Thyroid gland (tissue), 4 donors: Measurements from ENCODE around the gene LRCH1. TPM values are rescaled to one million over a fixed set of nuclear protein-coding genes. Genes with fewer than 3 reads are reported as not detected.

Source experiments
- DNase-seq, 2 donors: peaks; one replicate each; pipeline ENCODE4 v3.0.0-alpha.2; 2019
- H3K27ac ChIP-seq, 3 donors: fragments of 200-600 bp; sonication (generic); 1 replicate in 2 of 3; 2 replicates in 1 of 3; pipeline ENCODE4 v1.5.1; 2016 to 2019; ENCODE audit warnings: mild to moderate bottlenecking in 1 of 3, moderate library complexity in 1 of 3
- H3K27me3 ChIP-seq: fragments of 200-600 bp; sonication (generic); one replicate; pipeline ENCODE4 v1.5.1; 2019
- H3K36me3 ChIP-seq, 2 donors: fragments of 200-600 bp; sonication (generic); one replicate each; pipeline ENCODE4 v1.5.1; 2016 to 2019
- H3K4me1 ChIP-seq, 2 donors: fragments of 200-600 bp; sonication (generic); one replicate each; pipeline ENCODE4 v1.5.1; 2017 to 2019
- H3K4me3 ChIP-seq, 3 donors: fragments of 200-600 bp; sonication (generic); replicated peaks in 1 of 3; 1 replicate in 2 of 3; 2 replicates in 1 of 3; pipeline ENCODE4 v1.5.1; 2016; ENCODE audit warnings: mild to moderate bottlenecking in 1 of 3
- H3K9me3 ChIP-seq: fragments of 200-600 bp; sonication (generic); one replicate; pipeline ENCODE4 v1.5.1; 2017
- POLR2A ChIP-seq, 2 donors: fragments of 450-650 bp; IDR thresholded peaks; one replicate each; pipeline ENCODE4 v1.6.1; 2017; ENCODE audit warnings: antibody characterized with exemption in 2 of 2, mild to moderate bottlenecking in 2 of 2, moderate library complexity in 1 of 2
- WGBS, 2 donors: methylation state at CpG; one replicate each; pipeline ENCODE4 v1.1.5; 2017; 5-methylcytosine and 5-hydroxymethylcytosine counted together
- intact Hi-C: fragments of 100-400 bp; cut with DNase I; formaldehyde crosslinking; loops from one replicate; pipeline ENCODE4 v1.15.1; 2023
- total RNA-seq, 4 donors: library from RNA; depleted of rRNA; stranded (reverse); fragments of >200 nt; gene quantifications; one replicate each; pipeline ENCODE4 v1.2.3, GENCODE V29; 2016
- TF ChIP-seq, protein P1 (sequence below), 6 experiments: fragments of 200-600 bp in 3 of 6; fragments of 450-650 bp in 3 of 6; sonication (generic) in 3 of 6; IDR thresholded peaks; one replicate each; pipeline ENCODE4 v1.5.1; 2016 to 2019; ENCODE audit warnings: antibody characterized with exemption in 6 of 6, mild to moderate bottlenecking in 2 of 6, inconsistent platforms in 1 of 6, moderate library complexity in 1 of 6

The LRCH1 gene
- total RNA-seq, 4 donors from 2014 or later, result 13.5 to 19.3 (median 15.9) TPM

DNA sequence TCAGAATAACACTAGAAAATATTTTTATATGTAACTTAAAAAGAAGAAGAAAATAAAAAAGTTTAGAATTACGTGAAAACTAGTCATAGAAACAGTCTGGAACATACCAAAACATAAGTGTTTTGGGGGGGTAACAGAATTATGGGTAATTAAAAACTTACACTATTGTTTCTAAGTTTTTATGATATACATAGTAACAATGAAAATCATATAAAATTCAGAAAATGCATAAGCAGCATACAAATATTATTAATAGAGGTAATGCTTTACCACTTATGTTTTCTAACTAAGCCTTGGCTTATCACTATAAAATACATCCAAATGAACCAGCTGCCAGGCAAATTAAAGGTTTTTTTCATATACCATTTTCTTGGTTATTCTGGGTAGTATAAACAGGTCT lies 229.1 kb downstream of the LRCH1 start:
- Histone ChIP-seq H3K27me3 (no peaks in the 10 kb centered on the region), H3K27ac (peak overlapping the region in 1 of 3 donors; percentile 90), H3K4me1 (peaks cover 12 to 20% of the 10 kb centered on the region in 2 donors), H3K4me3 (no peak overlapping the region), H3K36me3 (peaks cover 7 to 8% of the 10 kb centered on the region in 2 donors), H3K9me3 (no peaks in the 10 kb centered on the region)
- WGBS, 2 donors, result 91 to 93% methylated on average over 1 of the region's 1 CpG
- intact Hi-C loops, result no loop called here
- DNase-seq, result no peak
- no peak for TF ChIP-seq POLR2A (IDR thresholded peaks at IDR 0.05)
- TF ChIP-seq, protein P1, sequence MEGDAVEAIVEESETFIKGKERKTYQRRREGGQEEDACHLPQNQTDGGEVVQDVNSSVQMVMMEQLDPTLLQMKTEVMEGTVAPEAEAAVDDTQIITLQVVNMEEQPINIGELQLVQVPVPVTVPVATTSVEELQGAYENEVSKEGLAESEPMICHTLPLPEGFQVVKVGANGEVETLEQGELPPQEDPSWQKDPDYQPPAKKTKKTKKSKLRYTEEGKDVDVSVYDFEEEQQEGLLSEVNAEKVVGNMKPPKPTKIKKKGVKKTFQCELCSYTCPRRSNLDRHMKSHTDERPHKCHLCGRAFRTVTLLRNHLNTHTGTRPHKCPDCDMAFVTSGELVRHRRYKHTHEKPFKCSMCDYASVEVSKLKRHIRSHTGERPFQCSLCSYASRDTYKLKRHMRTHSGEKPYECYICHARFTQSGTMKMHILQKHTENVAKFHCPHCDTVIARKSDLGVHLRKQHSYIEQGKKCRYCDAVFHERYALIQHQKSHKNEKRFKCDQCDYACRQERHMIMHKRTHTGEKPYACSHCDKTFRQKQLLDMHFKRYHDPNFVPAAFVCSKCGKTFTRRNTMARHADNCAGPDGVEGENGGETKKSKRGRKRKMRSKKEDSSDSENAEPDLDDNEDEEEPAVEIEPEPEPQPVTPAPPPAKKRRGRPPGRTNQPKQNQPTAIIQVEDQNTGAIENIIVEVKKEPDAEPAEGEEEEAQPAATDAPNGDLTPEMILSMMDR (IDR thresholded peaks at IDR 0.05), result no peak

- no peaks in the 10 kb centered on the region for H3K27me3 ChIP-seq
- WGBS, 2 donors, result 75 to 77% methylated on average over 2 of the region's 2 CpGs
- H3K4me3 ChIP-seq, result no peak overlapping the region
- no peaks in the 10 kb centered on the region for H3K9me3 ChIP-seq
- no peak for DNase-seq
- H3K27ac ChIP-seq, result peak overlapping the region in 1 of 3 donors; percentile 49
- intact Hi-C loops, result no loop called here
- TF ChIP-seq, protein P1 (IDR thresholded peaks at IDR 0.05), result no peak
- no peak for TF ChIP-seq POLR2A (IDR thresholded peaks at IDR 0.05)
- H3K36me3 ChIP-seq, result peaks cover 7 to 8% of the 10 kb centered on the region in 2 donors
- peaks cover 12 to 16% of the 10 kb centered on the region in 2 donors for H3K4me1 ChIP-seq
These were observed 229.7 kb downstream of the LRCH1 start for GRCh38 chr13:46782691-46783090.

GRCh38 chr13:46783504-46783903 lies 230.5 kb downstream of the LRCH1 start:
- Histone ChIP-seq H3K27ac (no peak overlapping the region), H3K4me1 (peaks cover 9% of the 10 kb centered on the region in 2 donors), H3K27me3 (no peaks in the 10 kb centered on the region), H3K36me3 (peaks cover 7 to 8% of the 10 kb centered on the region in 2 donors), H3K4me3 (no peak overlapping the region), H3K9me3 (no peaks in the 10 kb centered on the region)
- 97 to 98% methylated on average over 3 of the region's 3 CpGs for WGBS, 2 donors
- intact Hi-C loops, result no loop called here
- no peak for DNase-seq
- TF ChIP-seq, protein P1 (IDR thresholded peaks at IDR 0.05), result no peak
- TF ChIP-seq POLR2A (IDR thresholded peaks at IDR 0.05), result no peak

- TF ChIP-seq, protein P1 (IDR thresholded peaks at IDR 0.05), result no peak
- TF ChIP-seq POLR2A (IDR thresholded peaks at IDR 0.05), result no peak
- Histone ChIP-seq H3K4me3 (no peak overlapping the region), H3K27me3 (no peaks in the 10 kb centered on the region), H3K4me1 (peaks cover 31 to 32% of the 10 kb centered on the region in 2 donors), H3K9me3 (no peaks in the 10 kb centered on the region), H3K36me3 (no peaks in the 10 kb centered on the region), H3K27ac (peak overlapping the region in 1 of 3 donors; percentile 7)
- 93 to 96% methylated on average over 6 of the region's 6 CpGs for WGBS, 2 donors
- DNase-seq, result no peak
- intact Hi-C loops, result no loop called here
These were observed 242.4 kb downstream of the LRCH1 start for GRCh38 chr13:46795321-46795720.

GRCh38 chr13:46796129-46796514 lies 243.2 kb downstream of the LRCH1 start:
- H3K4me3 ChIP-seq, result peak overlapping the region; percentile 61 to 93 (median 76)
- H3K27ac ChIP-seq, result peak overlapping the region in 2 of 3 donors; percentile 92 to 97
- H3K9me3 ChIP-seq, result no peaks in the 10 kb centered on the region
- 73 to 80% methylated on average over 5 of the region's 5 CpGs for WGBS, 2 donors
- TF ChIP-seq, protein P1 (IDR thresholded peaks at IDR 0.05), result no peak
- no peak for TF ChIP-seq POLR2A (IDR thresholded peaks at IDR 0.05)
- peaks cover 31 to 32% of the 10 kb centered on the region in 2 donors for H3K4me1 ChIP-seq
- no peaks in the 10 kb centered on the region for H3K27me3 ChIP-seq
- intact Hi-C loops, result no loop called here
- no peaks in the 10 kb centered on the region for H3K36me3 ChIP-seq
- no peak for DNase-seq
